Heart left ventricle (tissue), 13 donors: Measurements from ENCODE around the gene C1QTNF6.

ENCODE experiments used
- CTCF ChIP-seq, 12 donors: fragments of 200-600 bp; sonication (generic) in 4 of 12; IDR thresholded peaks; one replicate each; pipeline versions ENCODE4 v1.5.0 to v1.8.0; 2018 to 2022; ENCODE audit warnings: antibody characterized with exemption in 12 of 12, mild to moderate bottlenecking in 5 of 12
- POLR2A ChIP-seq, 2 donors: fragments of 450-650 bp; IDR thresholded peaks; one replicate each; pipeline ENCODE4 v1.6.1; 2017; ENCODE audit warnings: antibody characterized with exemption in 2 of 2, mild to moderate bottlenecking in 2 of 2, moderate library complexity in 2 of 2
- donor health status: ischemic (EF 13 %, LVEDD 7.1; RV severe dilation, severe dysfunction).
- donor health status: DM: no; HTN: yes; CAD: no.
- donor health status: DM: no; HTN: no; CAD: no.
- donor health status: ischemic (EF 25% LVEDD 6.9; RV normal size, moderate dysfunction).
- donor health status: ischemic (EF 25% LVEDD 5.7; RV mildly dilated, moderate dysfunction).
- donor health status: ischemic (EF 35%, LVEDD 5.7; RV mildly dilated, moderate dysfunction).
- donor health status: nonischemic (EF 11% LVEDD 7.7; RV severe dilation, severe dysfunction).
- donor health status: DM: yes; HTN: yes; CAD: no.
- donor health status: PGD.
- donor health status: ischemic (EF 29% LVEDD 5.4; RV normal size, mild dysfunction).
- donor health status: nonischemic (EF 23%, LVEDD 6.1; RV moderate dilation, normal function).

- TF ChIP-seq CTCF (IDR thresholded peaks at IDR 0.05) (no peak), POLR2A (IDR thresholded peaks at IDR 0.05) (no peak)
Measured at GRCh38 chr22:37163575-37164504, 24.2 kb downstream of the C1QTNF6 start.
